Activated CD4-positive, alpha-beta T cell treated with anti-CD3 and anti-CD28 coated beads, Interleukin-2, amount 50 U/mL, for 16 hours (primary cell): ENCODE measurements around the gene CRB1.

Experiments used
- DNase-seq: peaks from one replicate; pipeline ENCODE4 v3.0.0-alpha.2; 2020

Gene CRB1

DNA sequence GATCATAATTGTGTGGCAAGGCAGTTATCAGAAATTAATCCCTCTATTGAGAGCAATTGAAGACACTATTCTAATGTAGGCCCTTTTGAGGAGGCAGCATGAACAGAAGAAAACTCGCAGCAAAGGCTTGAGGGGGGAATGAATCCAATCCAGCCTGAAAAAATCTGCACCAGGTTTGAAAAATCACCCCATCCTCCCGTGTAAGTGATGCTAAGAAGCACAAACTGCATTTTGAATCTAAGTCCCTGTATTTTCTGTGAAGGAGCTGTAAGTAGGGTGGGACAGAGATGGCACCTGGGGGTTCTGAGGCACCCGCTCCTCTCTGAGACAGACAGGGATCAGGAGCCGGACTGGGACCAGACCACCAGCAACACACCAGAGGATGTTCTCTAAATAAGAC lies at the start of gene CRB1:
TSS of gene CRB1 (plus strand) at position 241 of the 400 bp plus-strand sequence. CDS start 161 bp downstream, outside the sequence.
- DNase-seq, result no peak

DNA sequence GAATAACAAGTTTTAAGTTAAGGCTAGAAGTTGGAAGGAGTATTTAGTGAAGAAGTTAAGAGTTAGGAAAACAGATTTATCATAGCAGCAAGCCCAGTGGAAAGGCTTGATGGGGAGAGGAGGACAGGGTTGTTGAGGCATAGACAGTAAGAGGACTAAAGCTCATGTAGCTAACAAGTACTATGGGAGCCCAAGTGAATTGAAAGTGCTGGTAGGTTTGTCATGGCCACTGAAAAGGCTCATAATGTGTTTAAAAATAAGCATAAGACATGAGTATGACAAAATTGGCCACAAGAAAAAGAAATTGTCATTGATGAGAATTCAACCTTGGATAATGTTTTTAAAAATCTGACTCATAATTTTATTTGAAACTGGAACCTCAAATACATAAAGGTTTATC lies 49.2 kb upstream of the CRB1 start:
- DNase-seq, result no peak

DNA sequence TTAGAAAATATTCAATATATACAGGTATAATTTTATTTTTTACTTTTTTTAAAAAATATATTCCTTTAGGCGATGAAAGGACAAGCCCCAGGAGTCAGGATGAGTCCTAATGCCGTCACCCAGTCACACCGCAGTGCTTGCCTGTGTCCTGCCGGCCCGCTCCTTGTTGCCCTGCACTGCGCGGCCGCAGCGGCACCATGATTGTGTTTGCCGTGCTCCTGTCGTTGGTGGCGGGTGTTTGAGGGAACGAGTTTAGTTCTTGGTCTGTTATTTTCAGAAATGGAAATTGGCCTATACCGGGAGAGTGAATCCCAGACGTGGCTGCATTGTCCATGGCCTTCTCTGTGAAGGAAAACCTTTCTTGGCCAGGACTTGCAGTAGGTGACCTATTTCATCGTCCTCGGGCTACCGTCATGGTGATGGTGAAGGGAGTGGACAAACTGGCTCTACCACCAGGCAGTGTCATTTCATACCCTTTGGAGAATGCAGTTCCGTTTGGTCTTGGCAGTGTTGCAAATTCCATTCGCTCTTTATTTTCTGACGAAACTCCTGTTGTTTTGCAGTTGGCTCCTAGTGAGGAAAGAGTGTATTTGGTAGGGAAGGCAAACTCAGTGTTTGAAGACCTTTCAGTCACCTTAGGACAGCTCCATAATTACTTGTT lies 45.9 kb upstream of the CRB1 start:
- DNase-seq, result no peak

DNA sequence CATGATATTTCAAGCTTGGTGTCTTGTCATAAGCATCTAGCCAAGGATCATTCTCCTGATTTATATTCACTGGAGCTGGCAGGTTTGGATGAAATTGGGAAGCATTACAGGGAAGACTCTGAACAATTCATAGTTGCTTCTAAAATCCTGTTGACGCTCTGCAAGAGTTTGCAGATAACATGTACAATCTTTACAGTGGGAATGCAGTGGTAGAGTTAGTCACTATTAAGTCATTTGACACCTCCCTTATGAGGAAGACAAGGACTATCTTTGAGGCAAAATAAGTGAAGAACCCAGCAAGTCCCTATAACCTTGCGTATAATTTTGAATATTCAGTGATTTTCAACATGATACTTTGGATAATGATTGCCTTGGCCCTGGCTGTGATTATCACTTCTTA lies 45.3 kb upstream of the CRB1 start:
- no peak for DNase-seq

DNA sequence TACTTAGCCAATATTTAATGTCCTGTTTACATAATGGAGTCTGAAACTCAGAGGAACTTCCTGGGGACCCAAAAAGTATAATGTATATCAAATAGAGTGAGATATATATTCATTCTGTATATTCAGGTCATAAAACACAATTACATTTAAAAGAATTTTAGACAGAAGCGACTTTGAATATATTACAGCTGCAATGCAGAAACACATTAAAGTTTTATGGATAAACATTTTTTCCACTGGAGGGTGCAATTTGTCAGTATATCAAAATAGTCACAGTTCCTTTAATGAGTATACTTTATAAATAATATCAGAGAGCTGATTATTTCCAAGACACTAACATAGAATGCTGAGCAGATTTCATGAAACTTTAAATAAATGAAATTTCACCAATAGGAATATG lies 43.9 kb upstream of the CRB1 start:
- DNase-seq, result no peak

DNA sequence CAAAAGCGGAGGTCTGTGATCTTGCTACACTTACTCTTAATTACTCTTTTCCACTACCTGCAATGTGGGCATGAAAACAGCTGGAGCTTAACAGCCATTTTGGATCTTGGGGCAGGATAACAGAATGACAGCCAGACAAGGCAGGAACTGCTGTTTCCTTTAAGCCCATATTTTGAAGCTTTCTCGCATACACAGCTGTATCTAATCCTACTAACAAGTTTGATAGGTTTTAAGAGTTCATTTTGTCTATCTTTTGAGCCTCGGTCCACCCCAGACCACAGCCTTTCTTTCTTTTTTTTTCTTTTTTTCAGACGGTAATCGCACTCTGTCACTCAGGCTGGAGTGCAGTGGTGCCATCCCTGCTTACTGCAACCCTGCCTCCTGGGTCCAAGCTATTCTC lies 42.4 kb upstream of the CRB1 start:
- DNase-seq, result no peak

DNA sequence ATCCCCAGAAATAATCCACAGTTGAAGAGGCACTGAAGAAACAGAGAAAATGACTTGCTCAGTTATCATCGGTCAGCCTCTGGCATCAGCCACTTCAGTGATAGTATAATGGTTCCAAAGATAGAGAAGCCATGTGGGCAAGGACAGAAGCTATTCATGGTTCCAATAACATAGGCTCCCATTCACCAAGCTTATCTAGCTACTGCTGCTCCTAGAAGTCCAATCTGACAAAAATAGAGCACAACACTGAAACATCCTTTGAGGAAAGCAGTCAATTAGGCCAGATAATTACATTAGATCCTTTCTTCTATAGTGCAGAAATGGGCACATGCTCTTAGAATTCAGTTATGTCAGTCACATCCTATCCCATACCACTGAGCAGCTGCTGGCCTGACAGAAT lies 33.5 kb upstream of the CRB1 start:
- no peak for DNase-seq

DNA sequence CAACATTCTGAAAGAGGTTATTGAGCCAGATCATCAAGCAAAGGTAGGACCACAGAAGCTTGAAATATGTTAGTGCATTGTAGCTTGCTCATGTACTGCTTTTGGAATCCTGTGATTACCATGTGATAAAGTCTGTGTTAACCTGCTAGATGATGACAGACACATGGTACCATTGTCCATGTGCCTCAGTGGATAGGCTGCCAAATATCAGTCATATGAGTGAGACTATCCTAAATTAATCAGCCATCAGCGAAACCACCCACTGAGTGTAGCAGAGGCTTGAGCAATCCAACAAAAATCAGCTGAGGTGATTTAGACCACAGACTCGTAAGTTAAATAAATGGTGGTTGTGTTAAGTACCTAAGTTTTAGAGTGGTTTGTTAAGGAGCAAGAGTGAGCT lies 32.7 kb upstream of the CRB1 start:
- DNase-seq, result no peak

DNA sequence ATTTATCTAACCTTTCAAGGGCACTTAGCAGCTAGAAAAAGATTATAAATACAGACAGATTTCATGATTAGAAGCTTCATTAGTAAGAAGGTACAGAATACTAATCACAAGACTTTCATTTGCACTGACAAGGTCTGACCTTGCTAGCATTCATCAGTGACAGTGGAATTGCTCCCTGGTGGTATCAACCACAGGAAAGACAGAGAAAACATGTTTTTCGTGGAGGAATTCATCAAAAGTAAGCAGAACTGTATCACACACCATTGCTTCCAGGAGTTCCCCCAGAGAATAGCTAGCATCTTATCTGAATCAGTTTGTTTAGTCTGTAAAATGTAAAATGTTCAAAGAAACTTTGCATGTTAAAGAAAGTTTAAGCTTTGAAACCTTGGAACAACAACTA lies 20.6 kb upstream of the CRB1 start:
- DNase-seq, result no peak

DNA sequence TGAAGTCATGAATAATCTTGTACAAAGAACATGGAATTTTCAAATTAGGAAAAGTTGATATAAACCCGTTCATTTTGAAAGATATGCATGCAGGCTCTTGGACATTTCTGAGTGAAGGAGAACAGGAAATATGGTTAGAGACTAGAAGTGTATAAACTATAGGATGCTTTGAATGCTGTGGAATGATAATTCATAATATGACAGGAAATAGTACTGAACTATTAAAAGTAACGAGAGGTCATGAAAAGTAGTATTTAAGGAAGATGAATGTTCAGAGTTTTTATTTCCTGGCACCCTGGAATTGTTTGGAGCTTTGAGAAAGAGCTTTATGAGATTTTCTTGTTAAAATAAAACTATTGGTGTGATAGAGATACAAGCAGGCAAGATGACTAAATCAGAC lies 18.7 kb upstream of the CRB1 start:
- no peak for DNase-seq

DNA sequence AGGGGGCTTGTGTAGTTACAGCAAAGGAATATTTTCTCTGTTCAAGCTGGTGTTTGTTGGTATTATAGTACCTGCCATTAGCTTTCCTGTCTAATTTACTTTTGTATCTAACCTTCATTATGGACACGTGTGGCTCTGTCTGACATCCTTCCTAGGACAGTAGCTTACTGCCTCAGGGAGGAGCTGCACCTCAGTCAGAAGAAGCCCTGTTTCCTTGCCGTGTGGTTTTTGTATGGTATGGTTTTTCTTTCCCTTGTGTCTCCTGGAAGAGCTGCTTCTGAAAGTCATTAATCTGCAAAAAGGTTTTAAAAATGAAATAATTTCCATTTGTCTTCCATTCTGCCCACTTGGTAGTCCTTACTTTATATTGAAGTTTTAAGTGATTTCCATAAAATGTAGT lies 17.4 kb upstream of the CRB1 start:
- DNase-seq, result no peak

DNA sequence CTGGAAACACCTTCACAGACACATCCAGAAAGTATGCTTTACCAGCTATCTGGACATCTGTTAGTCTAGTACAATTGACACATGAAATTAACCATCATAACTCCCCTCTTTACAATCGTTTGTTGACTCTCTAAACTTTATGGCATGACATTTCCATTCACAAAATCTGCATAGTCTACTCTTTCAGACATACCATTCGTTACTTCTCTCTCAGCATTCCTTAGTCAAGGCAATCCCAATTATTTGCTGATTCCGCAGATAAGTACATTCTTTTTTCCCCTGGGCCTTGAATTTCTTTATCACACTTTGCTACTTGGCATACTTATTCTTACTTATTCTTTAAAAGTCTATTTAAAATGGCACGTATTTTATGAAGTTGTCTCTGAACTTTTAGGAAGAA lies 15.1 kb upstream of the CRB1 start:
- DNase-seq, result no peak

DNA sequence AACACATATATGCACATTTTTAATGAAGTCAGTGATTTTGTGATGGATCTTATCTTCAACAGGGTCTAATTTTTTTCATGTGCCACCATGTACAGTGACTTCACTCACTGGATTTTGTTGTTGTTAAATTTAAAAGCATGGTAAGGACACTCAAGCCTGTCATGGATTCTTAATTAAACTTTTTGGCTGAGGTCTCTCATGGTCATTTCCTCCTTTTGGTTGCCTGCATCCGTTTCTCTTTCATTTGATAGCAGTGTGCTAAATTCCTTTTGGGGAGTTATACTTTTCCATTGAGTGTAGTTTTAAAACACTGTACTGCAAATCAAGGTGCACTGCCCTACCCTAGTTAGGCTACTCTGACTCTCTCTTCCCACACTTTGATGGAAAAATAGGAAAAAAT lies 13.2 kb upstream of the CRB1 start:
- DNase-seq, result no peak

DNA sequence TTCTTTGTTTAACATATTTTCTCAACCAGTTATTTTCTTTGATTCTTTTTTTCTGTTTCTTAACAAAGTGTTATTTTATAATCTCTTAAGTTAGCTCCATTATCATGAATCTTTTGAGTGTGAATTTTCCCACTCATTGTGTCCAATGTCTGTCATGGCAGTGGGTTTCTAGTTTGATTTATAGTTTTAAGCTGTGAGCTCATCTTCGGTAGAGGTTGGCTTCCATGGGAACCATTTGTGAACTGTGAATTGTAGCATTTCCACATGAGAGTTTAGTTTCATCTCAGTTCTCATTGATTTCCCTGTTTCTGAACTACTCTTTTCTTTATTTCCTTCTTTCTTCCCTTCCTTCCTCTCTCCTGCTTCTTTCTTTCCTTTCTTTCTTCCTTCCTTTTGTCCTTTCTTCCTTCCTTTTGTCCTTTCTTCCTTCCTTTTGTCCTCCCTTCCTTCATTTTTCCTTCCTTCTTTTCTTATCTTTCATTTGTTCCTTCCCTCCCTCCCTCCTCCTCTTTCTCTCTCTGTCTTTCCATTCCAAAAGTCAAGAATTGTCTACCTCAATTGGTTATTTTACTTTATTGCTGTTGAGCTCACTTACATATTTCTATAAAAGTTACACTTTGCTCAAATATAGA lies 3.0 kb upstream of the CRB1 start:
- DNase-seq, result no peak

DNA sequence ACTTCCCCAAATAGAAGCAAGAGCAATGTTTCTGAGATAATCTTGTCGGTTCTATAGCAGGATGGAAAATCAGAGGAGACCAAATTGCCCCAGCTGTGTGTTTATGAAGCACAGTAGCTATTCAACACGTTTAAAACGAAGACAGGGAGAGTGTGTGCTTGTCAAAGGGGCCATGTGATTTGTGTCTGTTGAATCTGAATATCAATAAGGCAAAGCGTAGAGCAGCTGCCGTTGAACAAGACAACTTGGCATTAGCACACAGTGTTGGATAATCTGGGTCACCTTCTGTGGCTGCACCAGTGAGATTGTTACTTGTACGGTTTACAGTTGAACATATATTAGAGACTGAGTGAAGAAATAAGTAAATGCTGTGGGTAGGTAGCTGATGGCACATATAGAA lies 1.0 kb downstream of the CRB1 start:
- no peak for DNase-seq

DNA sequence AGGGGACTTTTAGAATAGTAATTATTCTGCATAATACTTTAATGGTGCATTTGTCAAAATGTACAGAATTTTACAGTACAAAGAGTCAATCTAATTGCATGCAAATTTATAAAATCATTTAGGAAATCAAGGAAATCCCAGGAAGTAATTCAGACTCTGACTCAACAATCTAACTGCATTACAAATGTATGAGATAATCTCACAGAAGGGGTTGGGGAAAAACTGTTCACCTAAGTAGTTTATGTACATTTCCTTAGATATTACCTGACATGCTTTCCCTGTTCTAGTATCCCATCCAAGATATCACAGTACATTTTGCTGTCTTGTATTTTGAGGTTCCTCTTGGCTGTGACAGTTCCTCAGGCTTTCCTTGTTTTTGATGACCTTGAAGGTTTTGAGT lies 4.7 kb downstream of the CRB1 start:
- no peak for DNase-seq

DNA sequence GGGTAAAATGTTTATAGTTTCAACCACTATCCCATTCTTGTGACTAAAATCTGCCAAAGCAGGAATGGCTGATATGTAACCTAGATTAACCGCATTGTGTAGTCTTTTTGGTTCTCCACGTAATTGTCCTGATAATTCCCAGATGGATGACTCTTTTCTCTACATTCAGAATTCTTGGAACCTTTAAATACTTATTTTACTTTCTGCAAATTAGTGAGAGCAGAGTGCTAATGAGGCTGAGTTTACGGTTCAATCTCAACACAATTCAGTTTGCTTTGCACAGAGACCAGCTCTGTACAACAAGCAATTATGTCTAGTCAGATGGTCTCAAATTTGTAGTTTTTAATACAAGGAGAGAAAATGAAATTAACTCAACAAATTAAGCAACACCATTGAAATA lies 9.1 kb downstream of the CRB1 start:
- no peak for DNase-seq

DNA sequence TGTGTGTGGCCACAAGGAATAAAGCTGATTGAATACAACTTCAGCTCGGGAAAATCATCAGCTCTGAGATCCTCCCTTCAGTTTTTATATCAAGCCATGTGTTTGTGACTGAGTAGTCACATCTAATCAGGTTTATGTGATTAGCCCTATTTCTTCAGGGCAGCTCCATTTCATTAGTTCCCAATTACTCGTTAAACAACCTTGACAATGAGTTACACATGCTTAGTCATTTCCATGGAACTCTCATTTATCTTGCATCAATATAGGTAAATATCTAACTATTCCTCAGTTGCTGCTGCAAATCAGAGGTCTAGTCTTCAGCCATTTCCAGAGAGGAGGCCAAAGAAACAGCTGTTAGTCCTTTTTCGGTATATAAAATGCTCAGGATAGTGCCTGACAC lies 16.3 kb downstream of the CRB1 start:
- no peak for DNase-seq

DNA sequence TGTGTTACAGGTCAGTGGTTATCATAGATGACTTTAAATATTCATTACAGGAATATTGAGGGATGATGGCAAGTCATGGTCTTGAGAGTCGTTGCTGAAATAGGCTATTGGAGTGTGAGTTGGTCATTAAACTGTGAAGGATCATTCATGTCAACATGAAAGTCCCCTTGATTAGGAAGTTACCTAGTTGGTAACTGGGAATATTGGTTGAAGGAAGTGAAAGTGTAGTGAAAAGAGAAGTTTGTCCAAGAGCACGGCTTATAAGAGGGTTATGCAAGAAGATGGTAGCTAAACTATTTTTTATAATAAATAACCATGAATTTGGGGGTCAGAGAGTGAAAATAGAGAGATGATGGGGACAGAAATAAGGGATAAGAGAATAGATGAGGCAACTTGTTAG lies 16.9 kb downstream of the CRB1 start:
- no peak for DNase-seq

DNA sequence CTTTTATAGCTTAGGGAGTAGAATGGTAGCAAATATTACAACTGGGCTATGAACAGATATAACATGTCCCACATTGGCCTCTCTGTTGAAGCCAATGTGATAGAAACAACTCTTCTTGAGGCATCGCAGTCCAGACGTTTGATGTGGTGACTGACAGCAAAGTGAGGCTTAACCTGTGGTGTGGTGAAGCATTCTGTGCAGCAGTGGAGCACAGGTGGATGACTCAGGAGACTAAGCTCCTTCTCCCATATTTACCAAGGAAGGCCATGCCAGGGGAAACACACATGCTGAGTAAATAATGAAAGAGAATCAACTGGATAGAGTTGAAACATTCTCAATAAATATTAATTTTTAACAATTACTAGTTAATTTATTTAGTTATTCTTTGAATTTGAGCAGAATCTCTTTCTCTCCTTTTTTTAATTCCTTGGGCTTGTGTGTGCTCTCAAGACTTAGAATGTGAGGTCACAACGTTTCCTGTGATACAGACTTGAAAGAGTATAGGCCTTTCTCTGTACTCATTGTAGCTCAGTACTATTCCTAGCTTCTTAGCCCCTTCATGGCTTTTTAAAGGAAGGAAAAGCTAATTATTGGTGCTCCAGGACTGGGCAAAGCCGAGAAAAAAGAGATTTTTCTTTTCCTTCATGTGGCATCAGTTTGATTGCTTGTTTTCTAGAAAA lies 17.6 kb downstream of the CRB1 start:
- DNase-seq, result no peak

DNA sequence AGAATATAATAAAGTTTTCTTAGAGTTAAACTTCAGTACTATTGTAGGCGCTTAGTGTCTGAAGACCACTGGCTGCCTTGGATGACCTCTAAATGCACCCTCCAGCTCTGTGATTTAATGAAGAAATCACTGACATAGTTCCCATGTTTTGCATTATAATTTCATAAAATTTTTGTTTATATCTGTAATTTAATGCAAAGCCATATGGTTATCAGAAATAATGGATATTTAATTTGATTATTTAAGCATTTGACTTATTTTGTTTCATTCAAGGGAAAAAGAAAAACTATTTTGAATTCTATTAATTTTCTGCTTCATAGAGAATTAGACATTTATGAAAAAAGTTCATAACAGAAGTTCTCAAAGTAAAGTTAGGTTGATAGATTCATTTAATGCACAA lies 18.6 kb downstream of the CRB1 start:
- no peak for DNase-seq

DNA sequence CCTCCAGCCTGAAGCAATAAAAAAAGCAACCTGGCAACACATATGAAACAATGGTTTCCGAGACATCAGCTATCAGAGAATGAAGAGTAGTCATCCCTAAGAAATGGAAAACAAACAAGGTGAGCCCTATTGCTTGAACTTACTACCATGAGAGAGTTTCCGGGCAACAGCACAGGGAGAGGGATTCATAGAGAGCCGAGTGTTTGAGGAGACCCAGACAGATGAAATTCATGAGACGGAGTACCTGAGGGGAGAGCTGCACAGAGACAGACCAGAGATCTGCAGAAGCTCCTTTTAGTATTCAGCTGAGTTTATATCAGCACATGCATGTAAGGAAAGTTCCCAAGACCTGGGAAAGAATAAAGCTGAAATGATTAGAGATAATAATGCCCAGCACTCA lies 19.8 kb downstream of the CRB1 start:
- no peak for DNase-seq

DNA sequence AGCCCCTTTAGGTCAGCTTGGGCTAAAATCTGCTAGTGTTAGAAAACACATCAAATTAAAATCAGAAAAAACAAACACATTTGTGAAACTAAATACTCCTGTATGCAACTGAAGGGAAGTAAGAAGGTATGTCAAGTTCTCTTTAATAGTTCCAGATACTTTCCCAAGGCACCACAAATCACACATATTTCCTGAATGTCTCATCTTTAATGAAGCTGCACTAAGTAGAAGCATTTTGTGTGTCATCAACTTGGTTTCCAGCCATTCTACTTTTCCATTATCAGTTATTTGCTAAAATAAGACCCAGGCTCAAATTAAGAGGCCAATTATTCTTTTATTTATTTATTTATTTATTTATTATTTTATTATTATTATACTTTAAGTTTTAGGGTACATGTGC lies 34.7 kb downstream of the CRB1 start:
- DNase-seq, result no peak

DNA sequence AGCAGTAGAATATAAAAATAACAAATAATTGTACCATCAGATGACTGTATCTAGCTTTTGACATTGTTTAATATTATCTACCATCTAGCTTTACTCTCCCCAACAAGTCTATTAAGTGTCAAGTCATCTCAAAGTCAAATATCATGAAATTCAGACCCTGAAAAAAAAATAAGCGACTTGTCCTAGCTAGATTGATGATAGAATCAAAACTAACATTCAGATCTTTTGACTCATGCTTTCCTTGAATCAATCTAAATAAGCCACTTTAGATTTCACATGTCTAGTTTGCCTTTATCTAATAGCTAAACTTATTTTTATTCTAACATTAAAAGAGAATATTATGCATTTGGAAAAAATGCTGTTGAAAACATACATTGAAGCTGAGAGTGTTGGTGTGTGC lies 35.4 kb downstream of the CRB1 start:
- DNase-seq, result no peak
